ENCODE data around the gene PRAMEF8. TPM values are rescaled to one million over a fixed set of nuclear protein-coding genes. Genes with fewer than 3 reads are reported as not detected.

PRAMEF8 gene
- total RNA-seq, 1 donor from 2014 or later = not detected

Other genes with a start within 250 kb of the PRAMEF8 start
- not detected for gene PRAMEF27, start 228.6 kb downstream of the PRAMEF8 start, total RNA-seq
- not detected for gene HNRNPCL3, start 224.4 kb downstream of the PRAMEF8 start, total RNA-seq
- gene PRAMEF25, start 214.4 kb downstream of the PRAMEF8 start, total RNA-seq = not detected
- not detected for gene HNRNPCL2, start 168.3 kb downstream of the PRAMEF8 start, total RNA-seq
- not detected for gene PRAMEF26, start 129.1 kb downstream of the PRAMEF8 start, total RNA-seq
- not detected for gene HNRNPCL4, start 119.5 kb downstream of the PRAMEF8 start, total RNA-seq
- gene PRAMEF9, start 113.3 kb downstream of the PRAMEF8 start, total RNA-seq = not detected
- gene PRAMEF13, start 83.7 kb downstream of the PRAMEF8 start, total RNA-seq = not detected
- not detected for gene PRAMEF18, start 59.0 kb downstream of the PRAMEF8 start, total RNA-seq
- not detected for gene PRAMEF5, start 30.9 kb downstream of the PRAMEF8 start, total RNA-seq
- gene PRAMEF33, start 18.4 kb upstream of the PRAMEF8 start, total RNA-seq = not detected
- not detected for gene PRAMEF15, start 30.4 kb upstream of the PRAMEF8 start, total RNA-seq
- gene PRAMEF14, start 62.0 kb upstream of the PRAMEF8 start, total RNA-seq = not detected
- not detected for gene PRAMEF19, start 86.8 kb upstream of the PRAMEF8 start, total RNA-seq
- gene PRAMEF17, start 104.5 kb upstream of the PRAMEF8 start, total RNA-seq = not detected
- not detected for gene PRAMEF20, start 125.3 kb upstream of the PRAMEF8 start, total RNA-seq
- gene LRRC38, start 228.9 kb upstream of the PRAMEF8 start, total RNA-seq = not detected

All from mucosa of gallbladder (tissue), 1 donor.